ENCODE results near the gene SERP2.

Gene SERP2

GRCh38 chr13:44386913-44387556 lies 13.4 kb downstream of the SERP2 start:
- no peak for DNase-seq (ENCODE audit: low read depth in 3 of 3, low spot score in 1 of 3)

GRCh38 chr13:44388427-44389059 lies 14.9 kb downstream of the SERP2 start:
- DNase-seq (ENCODE audit: low read depth in 3 of 3, low spot score in 1 of 3) = no peak

GRCh38 chr13:44389060-44389666 lies 15.5 kb downstream of the SERP2 start:
- no peak for DNase-seq (ENCODE audit: low read depth in 3 of 3, low spot score in 1 of 3)

DNA sequence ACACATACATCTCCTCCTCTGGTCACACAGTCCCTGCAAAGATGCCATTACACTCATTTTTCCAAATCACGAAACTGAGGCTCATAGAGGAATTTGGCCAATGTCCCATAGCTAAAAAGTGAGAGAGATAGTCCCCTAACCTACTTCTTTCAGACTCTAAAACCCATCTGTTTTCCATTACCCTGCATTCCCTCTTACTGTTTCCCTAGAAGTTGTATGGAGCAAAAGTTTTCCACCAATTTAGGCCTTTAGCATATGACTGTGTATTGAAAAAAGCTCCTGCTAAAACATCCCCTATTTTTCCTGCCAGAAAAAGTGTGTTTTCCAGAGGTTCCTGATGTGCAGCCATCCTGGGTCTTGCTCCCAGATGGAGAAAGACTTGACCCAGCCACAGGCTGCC lies 16.3 kb downstream of the SERP2 start:
- DNase-seq (ENCODE audit: low read depth in 3 of 3, low spot score in 1 of 3) = no peak

DNA sequence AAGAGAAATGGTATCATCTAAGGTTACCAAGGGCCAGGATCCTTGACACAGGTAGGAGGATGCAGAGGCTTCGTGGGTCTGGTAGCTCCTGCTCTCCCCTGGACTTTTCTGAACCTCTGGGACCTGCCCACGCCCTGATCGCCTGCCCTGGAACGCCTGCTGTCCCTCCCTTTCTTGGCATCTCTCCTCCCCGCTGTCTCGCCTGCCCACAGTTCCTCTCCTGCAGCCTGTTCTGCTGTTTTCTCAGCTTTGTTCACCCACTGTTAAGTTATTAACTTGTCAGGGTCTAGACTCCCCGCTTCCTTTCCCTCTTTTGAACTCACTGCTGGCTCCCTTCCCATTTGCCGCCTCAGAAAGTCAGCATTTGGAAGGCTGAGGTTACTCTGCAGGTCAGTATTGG lies 19.8 kb downstream of the SERP2 start:
- DNase-seq (ENCODE audit: low read depth in 3 of 3, low spot score in 1 of 3) = no peak

GRCh38 chr13:44394658-44395057 lies 21.0 kb downstream of the SERP2 start:
- no peak for DNase-seq (ENCODE audit: low read depth in 3 of 3, low spot score in 1 of 3)

- no peak for DNase-seq (ENCODE audit: low read depth in 3 of 3, low spot score in 1 of 3)
Observed at GRCh38 chr13:44395976-44396694, 22.5 kb downstream of the SERP2 start.

- DNase-seq (ENCODE audit: low read depth in 3 of 3, low spot score in 1 of 3) = no peak
Observed at GRCh38 chr13:44396701-44397580, 23.3 kb downstream of the SERP2 start.

DNA sequence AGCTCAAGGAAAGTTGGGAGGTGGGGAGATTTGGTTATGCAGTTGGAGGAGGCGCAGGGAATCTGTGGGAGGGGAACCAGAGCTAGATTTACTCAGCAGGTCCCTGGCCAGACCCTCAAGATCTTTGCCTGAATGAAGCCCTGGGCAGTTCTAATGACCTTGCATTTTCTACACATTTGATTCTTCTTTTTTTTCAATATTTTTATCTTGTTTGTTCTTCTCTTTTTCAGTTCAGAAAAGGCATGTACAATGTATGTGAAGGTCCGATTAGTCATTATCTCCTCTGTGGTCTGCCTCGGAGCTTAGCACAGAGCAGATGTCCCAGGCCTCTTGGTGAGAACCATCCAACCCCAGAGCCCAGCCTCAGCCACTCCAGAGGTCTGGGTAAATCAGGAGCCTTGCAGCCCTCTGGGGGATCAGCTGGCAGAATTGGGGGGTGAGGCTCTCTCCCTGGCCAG lies 24.2 kb downstream of the SERP2 start:
- no peak for DNase-seq (ENCODE audit: low read depth in 3 of 3, low spot score in 1 of 3)

GRCh38 chr13:44398606-44399005 lies 25.0 kb downstream of the SERP2 start:
- no peak for DNase-seq (ENCODE audit: low read depth in 3 of 3, low spot score in 1 of 3)

GRCh38 chr13:44399074-44399473 lies 25.4 kb downstream of the SERP2 start:
- no peak for DNase-seq (ENCODE audit: low read depth in 3 of 3, low spot score in 1 of 3)

DNA sequence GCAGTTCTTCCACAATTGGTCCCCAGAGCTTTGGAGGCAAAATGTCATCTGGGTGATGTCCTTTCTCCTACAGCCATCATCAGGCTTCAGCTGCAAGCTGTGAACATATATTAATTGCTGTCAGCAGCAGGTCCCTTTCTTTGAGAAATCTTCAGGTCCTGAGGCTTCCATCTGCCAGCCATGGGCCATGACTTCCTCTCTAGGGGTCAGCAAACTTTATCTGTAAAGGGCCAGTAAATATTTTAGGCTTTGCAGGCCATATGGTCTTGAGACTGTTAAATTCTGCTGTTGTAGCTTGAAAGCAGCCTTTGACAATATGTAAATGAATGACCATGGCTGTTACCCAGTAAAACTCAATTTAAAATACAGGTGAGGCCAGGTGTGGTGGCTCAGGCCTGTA lies 27.1 kb downstream of the SERP2 start:
- DNase-seq (ENCODE audit: low read depth in 3 of 3, low spot score in 1 of 3) = no peak

- no peak for DNase-seq (ENCODE audit: low read depth in 3 of 3, low spot score in 1 of 3)
Observed at GRCh38 chr13:44401577-44401976, 28.0 kb downstream of the SERP2 start.

DNA sequence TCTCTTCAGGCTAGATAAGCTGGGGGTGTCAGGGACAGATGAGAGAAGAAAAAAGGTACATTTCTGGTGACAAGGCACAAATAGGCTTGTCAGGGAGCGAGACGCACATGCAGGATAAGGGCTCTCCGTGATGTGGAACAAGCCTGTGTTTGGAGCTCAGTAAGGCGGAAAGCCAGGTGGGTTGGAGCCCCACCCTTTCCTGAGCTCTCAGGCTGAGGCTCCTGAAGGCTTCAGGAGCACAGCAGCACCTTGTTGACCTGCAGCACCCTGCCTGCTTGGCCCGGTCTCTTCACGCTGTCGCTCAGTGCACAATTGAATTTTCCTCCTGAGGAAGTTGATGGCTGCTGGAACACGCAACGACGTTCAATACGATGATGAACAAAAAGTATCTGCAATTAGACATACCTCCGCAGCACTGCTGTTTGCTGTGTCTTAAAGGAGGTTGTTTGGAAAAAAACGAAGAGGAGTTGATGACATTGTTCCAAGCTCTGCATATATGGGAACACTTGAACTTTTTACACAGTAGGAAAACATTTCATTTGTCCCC lies 29.3 kb downstream of the SERP2 start:
- no peak for DNase-seq (ENCODE audit: low read depth in 3 of 3, low spot score in 1 of 3)

GRCh38 chr13:44403461-44404056 lies 29.9 kb downstream of the SERP2 start:
- no peak for DNase-seq (ENCODE audit: low read depth in 3 of 3, low spot score in 1 of 3)

- DNase-seq (ENCODE audit: low read depth in 3 of 3, low spot score in 1 of 3) = no peak
Observed at GRCh38 chr13:44404261-44405132, 30.9 kb downstream of the SERP2 start.

GRCh38 chr13:44406617-44407016 lies 33.0 kb downstream of the SERP2 start:
- DNase-seq (ENCODE audit: low read depth in 3 of 3, low spot score in 1 of 3) = no peak

GRCh38 chr13:44407379-44407778 lies 33.8 kb downstream of the SERP2 start:
- no peak for DNase-seq (ENCODE audit: low read depth in 3 of 3, low spot score in 1 of 3)

DNA sequence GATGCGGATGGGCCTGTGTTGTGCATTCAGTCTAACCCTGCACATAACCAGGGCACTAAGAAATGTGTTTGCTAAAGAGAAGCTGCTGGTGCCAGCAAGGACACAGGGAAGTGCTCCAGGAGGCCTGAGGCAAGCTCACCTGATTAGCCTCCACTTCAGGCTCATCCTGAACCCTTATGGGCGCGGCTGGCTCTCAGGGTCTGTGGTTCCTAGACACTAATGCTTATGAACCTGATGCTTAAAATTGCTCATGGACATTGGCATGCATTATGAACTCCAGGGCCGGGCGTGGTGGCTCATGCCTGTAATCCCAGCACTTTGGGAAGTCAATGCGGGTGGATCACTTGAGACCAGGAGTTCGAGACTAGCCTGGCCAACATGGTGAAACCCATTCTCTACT lies 34.3 kb downstream of the SERP2 start:
- DNase-seq (ENCODE audit: low read depth in 3 of 3, low spot score in 1 of 3) = no peak

All from stimulated activated CD4-positive, alpha-beta T cell treated with anti-CD3 and anti-CD28 coated beads, TNF-alpha, amount 100 ng/mL, for 1 hour (primary cell).